ENCODE results near the gene TST.

DNA sequence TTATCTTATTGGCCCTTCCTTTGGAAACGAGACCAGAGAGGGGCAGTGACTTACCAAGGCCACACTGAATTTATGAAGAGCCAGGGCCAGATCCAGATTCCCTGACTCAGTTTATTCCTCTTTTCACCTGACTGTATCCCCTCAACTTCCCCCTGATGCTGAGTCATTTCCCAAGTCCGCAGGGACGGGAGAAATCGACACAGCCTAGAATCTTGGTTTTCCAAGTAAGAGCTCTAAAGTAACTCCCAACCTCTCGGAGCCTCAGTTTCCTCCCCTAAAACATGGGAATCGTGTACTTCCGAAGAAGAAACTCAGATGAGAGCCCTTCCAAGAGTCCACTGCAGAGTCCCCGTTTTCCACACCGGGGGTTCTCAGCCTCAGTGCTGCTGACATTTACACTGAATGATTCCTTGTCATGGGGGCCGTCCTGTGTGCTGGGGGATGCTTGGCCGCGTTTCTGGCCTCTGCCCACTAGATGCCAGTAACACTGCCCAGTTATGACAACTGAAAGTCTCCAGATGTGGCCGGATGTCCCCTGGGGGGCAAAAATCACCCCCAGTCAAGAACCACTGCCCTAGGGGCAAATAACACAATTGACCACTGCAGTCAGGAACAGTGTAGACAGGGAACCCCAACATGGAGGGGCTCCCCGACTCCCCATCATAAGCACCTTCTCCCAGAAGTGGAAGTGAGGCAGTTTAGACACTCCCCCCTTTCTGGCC is 11.5 kb upstream of the TST start:
- no peak for TF ChIP-seq EGR1 (IDR thresholded peaks at IDR 0.05; ENCODE audit: borderline replicate concordance in 1 of 2, low read depth in 2 of 2, low read length in 2 of 2)
- TF ChIP-seq, protein P1, sequence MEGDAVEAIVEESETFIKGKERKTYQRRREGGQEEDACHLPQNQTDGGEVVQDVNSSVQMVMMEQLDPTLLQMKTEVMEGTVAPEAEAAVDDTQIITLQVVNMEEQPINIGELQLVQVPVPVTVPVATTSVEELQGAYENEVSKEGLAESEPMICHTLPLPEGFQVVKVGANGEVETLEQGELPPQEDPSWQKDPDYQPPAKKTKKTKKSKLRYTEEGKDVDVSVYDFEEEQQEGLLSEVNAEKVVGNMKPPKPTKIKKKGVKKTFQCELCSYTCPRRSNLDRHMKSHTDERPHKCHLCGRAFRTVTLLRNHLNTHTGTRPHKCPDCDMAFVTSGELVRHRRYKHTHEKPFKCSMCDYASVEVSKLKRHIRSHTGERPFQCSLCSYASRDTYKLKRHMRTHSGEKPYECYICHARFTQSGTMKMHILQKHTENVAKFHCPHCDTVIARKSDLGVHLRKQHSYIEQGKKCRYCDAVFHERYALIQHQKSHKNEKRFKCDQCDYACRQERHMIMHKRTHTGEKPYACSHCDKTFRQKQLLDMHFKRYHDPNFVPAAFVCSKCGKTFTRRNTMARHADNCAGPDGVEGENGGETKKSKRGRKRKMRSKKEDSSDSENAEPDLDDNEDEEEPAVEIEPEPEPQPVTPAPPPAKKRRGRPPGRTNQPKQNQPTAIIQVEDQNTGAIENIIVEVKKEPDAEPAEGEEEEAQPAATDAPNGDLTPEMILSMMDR (IDR thresholded peaks at IDR 0.05 in 2 of 3, conservative IDR thresholded peaks at IDR 0.05 in 1 of 3; ENCODE audit: control insufficient read depth in 2 of 3, extremely low read depth in 1 of 3, insufficient read depth in 1 of 3, low read depth in 3 of 3, low read length in 3 of 3): peak in 2 of 3 experiments; percentile 8 to 15; a peak in 1 of 6 replicates
- no peak for TF ChIP-seq GATAD2B (conservative IDR thresholded peaks at IDR 0.05; ENCODE audit: low read depth)
- TF ChIP-seq, protein P2, sequence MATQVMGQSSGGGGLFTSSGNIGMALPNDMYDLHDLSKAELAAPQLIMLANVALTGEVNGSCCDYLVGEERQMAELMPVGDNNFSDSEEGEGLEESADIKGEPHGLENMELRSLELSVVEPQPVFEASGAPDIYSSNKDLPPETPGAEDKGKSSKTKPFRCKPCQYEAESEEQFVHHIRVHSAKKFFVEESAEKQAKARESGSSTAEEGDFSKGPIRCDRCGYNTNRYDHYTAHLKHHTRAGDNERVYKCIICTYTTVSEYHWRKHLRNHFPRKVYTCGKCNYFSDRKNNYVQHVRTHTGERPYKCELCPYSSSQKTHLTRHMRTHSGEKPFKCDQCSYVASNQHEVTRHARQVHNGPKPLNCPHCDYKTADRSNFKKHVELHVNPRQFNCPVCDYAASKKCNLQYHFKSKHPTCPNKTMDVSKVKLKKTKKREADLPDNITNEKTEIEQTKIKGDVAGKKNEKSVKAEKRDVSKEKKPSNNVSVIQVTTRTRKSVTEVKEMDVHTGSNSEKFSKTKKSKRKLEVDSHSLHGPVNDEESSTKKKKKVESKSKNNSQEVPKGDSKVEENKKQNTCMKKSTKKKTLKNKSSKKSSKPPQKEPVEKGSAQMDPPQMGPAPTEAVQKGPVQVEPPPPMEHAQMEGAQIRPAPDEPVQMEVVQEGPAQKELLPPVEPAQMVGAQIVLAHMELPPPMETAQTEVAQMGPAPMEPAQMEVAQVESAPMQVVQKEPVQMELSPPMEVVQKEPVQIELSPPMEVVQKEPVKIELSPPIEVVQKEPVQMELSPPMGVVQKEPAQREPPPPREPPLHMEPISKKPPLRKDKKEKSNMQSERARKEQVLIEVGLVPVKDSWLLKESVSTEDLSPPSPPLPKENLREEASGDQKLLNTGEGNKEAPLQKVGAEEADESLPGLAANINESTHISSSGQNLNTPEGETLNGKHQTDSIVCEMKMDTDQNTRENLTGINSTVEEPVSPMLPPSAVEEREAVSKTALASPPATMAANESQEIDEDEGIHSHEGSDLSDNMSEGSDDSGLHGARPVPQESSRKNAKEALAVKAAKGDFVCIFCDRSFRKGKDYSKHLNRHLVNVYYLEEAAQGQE (IDR thresholded peaks at IDR 0.05; ENCODE audit: low read depth, low read length): no peak
